Chondrocyte (in vitro differentiated cells): ENCODE measurements around the gene DRAM1. TPM values are rescaled to one million over a fixed set of nuclear protein-coding genes. Genes with fewer than 3 reads are reported as not detected.
"Not testable (repeated sequence)": the region's sequence is repeated elsewhere in the genome, so short reads cannot be mapped to it uniquely, and the experiment has no call there.

Experiments used
- DNase-seq: peaks from one replicate; pipeline ENCODE4 v3.0.0; 2021; ENCODE audit warnings: mixed read lengths, low spot score
- H3K27ac Mint-ChIP-seq: one replicate; pipeline ENCODE4 v1.8.0; 2021; ENCODE audit warnings: mild to moderate bottlenecking, moderate library complexity, mixed read lengths; ENCODE audit not compliant: unreplicated experiment
- H3K27me3 Mint-ChIP-seq: 2 replicates; pipeline ENCODE4 v1.8.0; 2021; ENCODE audit warnings: low read depth, mixed read lengths
- H3K36me3 Mint-ChIP-seq: 2 replicates; pipeline ENCODE4 v1.8.0; 2021; ENCODE audit warnings: low read depth, mixed read lengths
- H3K4me1 Mint-ChIP-seq: 2 replicates; pipeline ENCODE4 v1.8.0; 2021; ENCODE audit warnings: low read depth, mild to moderate bottlenecking, mixed read lengths
- H3K4me3 Mint-ChIP-seq: one replicate; pipeline ENCODE4 v1.8.0; 2021; ENCODE audit warnings: mild to moderate bottlenecking, moderate library complexity, mixed read lengths; ENCODE audit not compliant: unreplicated experiment
- H3K9me3 Mint-ChIP-seq: 2 replicates; pipeline ENCODE4 v1.8.0; 2021; ENCODE audit warnings: low read depth, mixed read lengths
- total RNA-seq: library from RNA; stranded (reverse); gene quantifications from 3 replicates; pipeline ENCODE4 v1.2.1, GENCODE V29; 2021
- TF ChIP-seq, protein P1 (sequence below): fragments of 200-600 bp; sonication (generic); IDR thresholded peaks from 2 replicates; pipeline ENCODE4 v1.5.0; 2021; ENCODE audit warnings: antibody characterized with exemption, mild to moderate bottlenecking, moderate library complexity

The DRAM1 gene
- total RNA-seq, 1 donor from 2014 or later, result 11.6 TPM

DNA sequence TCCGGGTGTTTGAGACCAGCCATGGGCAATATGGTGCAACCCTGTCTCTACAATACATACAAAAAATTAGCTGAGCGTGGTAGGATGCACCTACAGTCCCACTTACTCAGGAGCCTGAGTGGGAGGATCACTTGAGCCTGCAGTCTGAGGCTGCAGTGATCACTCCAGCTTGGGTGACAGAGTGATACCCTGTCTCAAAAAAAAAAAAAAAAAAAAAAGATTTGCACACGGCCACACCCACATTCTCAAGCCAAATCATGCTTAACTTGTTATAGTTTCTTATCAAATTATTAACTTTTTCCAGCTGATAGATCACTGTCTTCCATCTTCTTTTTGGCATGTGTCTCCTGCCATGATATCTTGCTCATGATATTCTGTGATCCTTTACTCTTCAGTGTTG, 6.8 kb downstream of the DRAM1 start:
- H3K27ac Mint-ChIP-seq, result no peak overlapping the region
- TF ChIP-seq, protein P1, sequence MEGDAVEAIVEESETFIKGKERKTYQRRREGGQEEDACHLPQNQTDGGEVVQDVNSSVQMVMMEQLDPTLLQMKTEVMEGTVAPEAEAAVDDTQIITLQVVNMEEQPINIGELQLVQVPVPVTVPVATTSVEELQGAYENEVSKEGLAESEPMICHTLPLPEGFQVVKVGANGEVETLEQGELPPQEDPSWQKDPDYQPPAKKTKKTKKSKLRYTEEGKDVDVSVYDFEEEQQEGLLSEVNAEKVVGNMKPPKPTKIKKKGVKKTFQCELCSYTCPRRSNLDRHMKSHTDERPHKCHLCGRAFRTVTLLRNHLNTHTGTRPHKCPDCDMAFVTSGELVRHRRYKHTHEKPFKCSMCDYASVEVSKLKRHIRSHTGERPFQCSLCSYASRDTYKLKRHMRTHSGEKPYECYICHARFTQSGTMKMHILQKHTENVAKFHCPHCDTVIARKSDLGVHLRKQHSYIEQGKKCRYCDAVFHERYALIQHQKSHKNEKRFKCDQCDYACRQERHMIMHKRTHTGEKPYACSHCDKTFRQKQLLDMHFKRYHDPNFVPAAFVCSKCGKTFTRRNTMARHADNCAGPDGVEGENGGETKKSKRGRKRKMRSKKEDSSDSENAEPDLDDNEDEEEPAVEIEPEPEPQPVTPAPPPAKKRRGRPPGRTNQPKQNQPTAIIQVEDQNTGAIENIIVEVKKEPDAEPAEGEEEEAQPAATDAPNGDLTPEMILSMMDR, result no peak
- no peaks in the 10 kb centered on the region for H3K9me3 Mint-ChIP-seq
- H3K27me3 Mint-ChIP-seq, result no peaks in the 10 kb centered on the region
- H3K4me3 Mint-ChIP-seq, result no peak overlapping the region
- peaks cover 2% of the 10 kb centered on the region for H3K4me1 Mint-ChIP-seq
- no peak for DNase-seq
- H3K36me3 Mint-ChIP-seq, result peaks cover 2% of the 10 kb centered on the region

DNA sequence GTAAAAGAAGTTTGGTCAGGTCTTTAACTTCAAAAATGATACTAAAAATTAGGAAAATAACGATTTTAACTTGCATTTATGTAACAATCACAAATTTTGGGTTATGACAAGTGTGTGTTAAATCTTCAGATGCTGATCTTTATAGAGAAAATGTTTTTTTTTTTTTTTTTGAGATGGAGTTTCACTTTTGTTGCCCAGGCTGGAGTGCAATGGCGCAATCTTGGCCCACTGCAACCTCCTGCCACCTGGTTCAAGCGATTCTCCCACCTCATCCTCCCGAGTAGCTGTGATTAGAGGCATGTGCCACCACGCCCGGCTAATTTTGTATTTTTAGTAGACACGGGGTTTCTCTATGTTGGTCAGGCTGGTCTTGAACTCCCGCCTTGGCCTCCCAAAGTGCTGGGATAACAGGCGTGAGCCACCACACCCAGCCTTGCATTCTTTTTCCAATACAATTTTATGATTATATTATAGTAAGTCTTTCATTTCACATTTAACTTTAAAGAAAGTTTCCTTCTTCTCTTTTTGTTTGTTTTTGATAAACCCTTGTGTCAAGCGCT, 7.5 kb downstream of the DRAM1 start:
- DNase-seq, H3K4me1 Mint-ChIP-seq, H3K36me3 Mint-ChIP-seq, H3K27ac Mint-ChIP-seq, H3K9me3 Mint-ChIP-seq, H3K27me3 Mint-ChIP-seq, H3K4me3 Mint-ChIP-seq: not testable (repeated sequence)

DNA sequence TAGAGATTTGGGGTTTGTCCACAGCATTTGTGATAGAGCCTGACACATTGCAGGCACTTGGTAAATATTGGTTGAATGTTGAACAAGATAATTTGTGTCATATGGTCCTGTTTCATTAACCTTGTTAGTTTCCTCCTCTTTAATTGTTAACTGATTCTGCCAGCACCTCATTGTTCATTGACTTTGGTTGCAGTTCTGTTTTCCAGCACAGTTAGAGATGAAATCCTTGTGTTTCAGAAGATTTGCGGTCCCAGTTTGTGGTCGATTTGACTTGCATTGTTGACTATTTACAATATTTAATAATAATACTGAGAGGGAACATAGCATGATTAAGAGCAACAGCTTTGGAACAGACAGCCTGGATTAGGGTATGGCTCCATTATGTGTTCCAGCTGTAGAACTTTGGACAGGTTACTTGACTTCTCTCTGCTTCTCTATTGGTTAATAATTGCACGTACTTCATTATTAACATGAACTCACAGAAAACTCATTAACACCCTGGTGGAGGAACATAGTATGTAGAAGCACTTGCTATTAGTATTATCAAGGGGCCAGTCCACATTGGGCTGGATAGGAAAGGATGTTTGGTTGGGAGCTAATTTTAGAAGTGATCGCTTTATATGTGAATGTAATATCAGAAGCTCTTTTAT, 8.7 kb downstream of the DRAM1 start:
- DNase-seq, result no peak
- Mint-ChIP-seq H3K36me3 (peaks cover 2% of the 10 kb centered on the region), H3K4me3 (no peak overlapping the region), H3K9me3 (no peaks in the 10 kb centered on the region), H3K27me3 (no peaks in the 10 kb centered on the region), H3K27ac (no peak overlapping the region), H3K4me1 (peaks cover 12% of the 10 kb centered on the region)
- TF ChIP-seq, protein P1, result no peak

DNA sequence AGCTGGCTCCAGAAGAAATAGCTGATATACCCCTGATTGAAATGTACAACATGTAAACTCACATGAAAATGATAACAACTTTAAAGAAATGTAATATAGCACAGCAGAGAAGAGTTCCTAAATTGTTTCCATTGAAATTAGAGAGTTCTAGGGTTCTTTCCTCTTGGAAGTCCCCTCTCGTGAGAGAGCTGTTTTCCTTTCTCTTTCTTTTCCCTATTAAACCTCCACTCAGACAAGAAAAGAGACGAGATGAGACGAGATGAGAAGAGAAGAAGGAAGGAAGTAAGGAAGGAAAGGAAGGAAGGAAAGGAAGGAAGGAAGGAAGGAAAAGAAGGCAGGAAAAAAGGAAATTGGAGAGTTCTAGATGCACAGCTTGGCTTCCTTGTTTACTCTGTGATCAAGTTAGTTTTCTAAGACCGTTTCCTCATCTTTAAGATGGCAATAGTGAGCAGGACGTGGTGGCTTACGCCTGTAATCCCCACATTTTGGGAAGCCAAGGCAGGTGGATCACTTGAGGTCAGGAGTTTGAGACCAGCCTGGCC, 11.9 kb downstream of the DRAM1 start:
- H3K9me3 Mint-ChIP-seq, result no peaks in the 10 kb centered on the region

DNA sequence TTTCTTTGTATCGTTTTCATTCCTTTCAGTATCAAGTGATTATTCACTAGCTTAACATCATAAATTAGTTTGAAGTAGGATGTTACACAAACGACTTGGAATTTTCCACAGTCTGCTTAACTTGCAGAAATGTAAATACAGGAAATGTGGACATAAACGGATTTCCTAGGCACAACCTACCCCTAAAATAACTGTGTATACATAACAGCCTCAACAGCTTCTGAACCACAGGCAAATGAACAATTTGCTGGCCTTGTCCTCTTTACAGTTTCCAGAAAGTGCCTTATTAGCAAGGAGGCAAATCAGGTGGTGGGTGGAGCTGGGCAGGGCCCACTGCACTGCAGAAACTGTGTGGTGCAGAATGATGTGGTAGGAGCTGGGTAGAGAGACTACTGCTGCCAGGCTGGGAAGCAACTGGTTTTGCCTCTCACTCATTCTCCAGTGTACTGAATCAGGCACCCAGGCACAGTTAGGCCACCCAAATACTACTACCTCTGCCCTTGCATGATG, 14.1 kb downstream of the DRAM1 start:
- TF ChIP-seq, protein P1, result no peak
- peak overlapping the region; percentile 74 for H3K27ac Mint-ChIP-seq
- no peaks in the 10 kb centered on the region for H3K27me3 Mint-ChIP-seq
- H3K36me3 Mint-ChIP-seq, result no peaks in the 10 kb centered on the region
- peaks cover 29% of the 10 kb centered on the region for H3K4me1 Mint-ChIP-seq
- H3K9me3 Mint-ChIP-seq, result no peaks in the 10 kb centered on the region
- DNase-seq, result no peak
- H3K4me3 Mint-ChIP-seq, result peak overlapping the region; percentile 16

More for the DNA sequence above, 11.9 kb downstream of the DRAM1 start:
- no peak overlapping the region for H3K27ac Mint-ChIP-seq
- DNase-seq, result no peak
- peaks cover 23% of the 10 kb centered on the region for H3K4me1 Mint-ChIP-seq
- no peaks in the 10 kb centered on the region for H3K36me3 Mint-ChIP-seq
- TF ChIP-seq, protein P1, result no peak
- no peak overlapping the region for H3K4me3 Mint-ChIP-seq
- H3K27me3 Mint-ChIP-seq, result no peaks in the 10 kb centered on the region
